Stimulated activated naive CD8-positive, alpha-beta T cell treated with anti-CD3 and anti-CD28 coated beads, Interleukin-15, Interleukin-2, amounts not matched to agents 100 U/mL and 50 U/mL, for 24 hours (primary cell): ENCODE data around the gene WDR7.

Experiments used
- ATAC-seq: fragments of 150-1000 bp; cut with Tn5 transposase; one replicate; pipeline ENCODE4 v1.10.0; 2021
- DNase-seq: peaks from one replicate; pipeline ENCODE4 v3.0.0; 2021

Gene WDR7

DNA sequence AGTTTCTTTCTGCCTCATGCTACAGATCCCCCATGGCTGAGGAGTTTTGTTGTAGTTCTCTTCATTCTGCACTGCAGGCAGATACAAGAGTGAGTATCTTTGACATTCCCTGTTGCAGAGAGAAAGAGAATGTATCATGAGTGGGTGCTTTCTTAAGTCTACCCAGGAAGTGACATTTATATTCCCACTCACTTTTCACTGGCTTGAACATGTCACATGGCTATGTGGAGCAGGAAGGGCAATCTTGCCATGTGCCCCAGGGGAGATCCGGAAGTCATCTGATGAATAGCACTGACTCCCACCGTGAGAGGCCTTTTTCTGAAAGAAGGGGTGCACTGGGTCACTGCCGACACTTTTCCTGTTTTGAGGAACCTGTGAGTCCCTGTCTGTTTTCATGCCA is 429.3 kb downstream of the WDR7 start:
- ATAC-seq (no peak), DNase-seq (no peak)

GRCh38 chr18:57081899-57082298 is 430.7 kb downstream of the WDR7 start:
- DNase-seq (no peak), ATAC-seq (no peak)

DNA sequence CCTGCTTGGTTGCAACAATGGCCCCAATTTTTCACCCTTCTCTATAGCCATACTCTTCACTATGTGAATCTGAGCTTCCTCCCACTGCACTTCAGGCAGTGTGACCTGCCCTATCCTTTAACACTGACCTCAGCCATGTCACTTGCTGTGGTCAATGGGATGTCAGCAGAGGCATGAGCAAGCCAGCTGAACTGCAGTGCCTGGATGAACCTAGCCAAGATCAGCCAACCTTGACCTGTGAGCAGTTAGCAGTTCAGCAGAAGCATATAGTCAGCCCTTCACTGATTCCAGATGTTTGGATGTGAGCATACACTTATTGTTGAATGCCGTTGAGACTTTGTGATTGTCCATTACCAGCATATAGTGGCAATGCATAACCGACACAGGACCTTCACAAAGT is 432.3 kb downstream of the WDR7 start:
- DNase-seq (no peak), ATAC-seq (no peak)

DNA sequence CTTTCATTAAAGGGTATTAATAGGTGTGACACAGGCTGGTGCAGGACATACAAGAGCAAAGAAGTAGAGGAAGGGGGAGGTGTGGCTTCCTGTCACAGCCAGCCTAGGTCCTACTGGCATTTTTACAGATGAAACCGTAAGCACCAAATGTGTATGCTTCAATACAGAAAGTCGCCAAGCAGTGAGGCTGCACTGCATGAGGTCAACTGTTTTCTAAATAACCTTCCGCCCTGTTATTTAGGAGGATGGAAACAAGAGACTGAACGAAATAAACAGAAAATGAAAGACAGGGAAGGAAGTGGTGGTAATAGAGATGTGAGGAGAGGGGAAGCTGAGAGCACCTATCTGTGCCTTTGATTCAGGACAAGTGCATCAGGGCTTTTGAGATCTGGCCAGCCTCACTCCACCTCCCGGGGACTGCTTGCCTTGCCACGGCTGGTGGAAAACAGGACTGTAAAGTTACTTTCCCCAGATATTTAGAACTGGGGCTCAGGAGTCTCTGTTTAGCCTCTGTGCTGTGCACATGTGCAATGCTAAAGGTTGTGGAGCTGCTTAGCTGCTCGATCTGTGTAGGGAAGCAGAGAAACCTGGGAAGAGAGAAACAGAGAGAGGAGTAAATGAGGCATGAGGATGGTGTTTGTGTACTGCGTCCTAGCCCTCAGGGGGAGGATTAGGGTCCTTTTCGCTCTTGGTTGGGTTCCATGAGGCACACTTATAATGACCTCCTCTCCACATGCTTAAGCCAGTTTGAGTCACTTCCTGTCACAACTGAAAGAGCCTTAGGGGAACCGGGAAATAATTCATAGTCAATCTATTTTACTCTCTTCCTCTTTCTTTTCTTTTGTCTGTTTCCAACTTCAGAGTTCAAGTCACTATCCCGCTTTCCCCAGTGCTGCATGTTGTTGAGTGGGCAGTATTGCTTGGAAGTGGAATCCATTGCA is 433.4 kb downstream of the WDR7 start:
- DNase-seq (no peak), ATAC-seq (peak; percentile 19)

DNA sequence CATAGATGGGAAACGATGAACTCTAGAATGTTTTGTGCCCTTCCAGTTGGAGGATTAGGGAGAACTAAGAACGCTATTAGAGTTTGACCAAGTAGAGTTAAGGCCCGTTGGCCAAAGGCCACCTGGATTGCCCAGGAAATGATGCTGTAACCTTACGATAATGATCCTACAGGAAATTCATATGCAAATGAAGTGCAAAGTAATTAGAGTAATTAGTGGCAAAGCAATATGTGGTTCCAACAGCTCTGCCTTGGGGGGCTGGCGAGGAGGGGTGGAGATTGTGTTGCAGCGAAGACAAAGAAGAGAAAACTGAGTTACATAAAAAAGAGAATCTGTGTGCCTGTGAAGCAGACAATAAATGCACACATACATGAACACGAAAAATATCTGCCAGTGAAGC is 434.2 kb downstream of the WDR7 start:
- ATAC-seq (no peak), DNase-seq (no peak)

DNA sequence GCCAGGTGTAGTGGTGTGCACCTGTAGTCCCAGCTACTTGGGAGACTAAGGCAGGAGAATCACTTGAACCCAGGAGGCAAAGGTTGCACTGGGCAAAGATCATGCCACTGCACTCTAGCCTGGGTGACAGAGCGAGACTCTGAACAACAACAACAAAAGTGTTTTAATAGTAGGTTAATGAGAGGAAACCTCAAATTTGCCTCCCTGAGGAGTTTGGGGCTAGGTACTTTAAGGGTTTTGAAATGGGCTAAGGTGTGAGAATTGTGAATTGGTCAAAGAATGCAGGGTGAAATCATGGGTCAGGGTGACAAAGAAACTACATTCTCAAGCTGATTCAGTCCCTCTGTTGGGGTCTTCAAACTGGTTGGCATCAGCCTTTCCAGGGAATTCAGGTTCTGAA is 435.0 kb downstream of the WDR7 start:
- no peak for ATAC-seq
- DNase-seq: no peak
